ENCODE data around the gene UGT1A4.
A peak's percentile ranks its signal among the peaks of the same experiment; 100 is the strongest.
"Not testable (repeated sequence)": the region's sequence is repeated elsewhere in the genome, so short reads cannot be mapped to it uniquely, and the experiment has no call there.

The UGT1A4 gene

DNA sequence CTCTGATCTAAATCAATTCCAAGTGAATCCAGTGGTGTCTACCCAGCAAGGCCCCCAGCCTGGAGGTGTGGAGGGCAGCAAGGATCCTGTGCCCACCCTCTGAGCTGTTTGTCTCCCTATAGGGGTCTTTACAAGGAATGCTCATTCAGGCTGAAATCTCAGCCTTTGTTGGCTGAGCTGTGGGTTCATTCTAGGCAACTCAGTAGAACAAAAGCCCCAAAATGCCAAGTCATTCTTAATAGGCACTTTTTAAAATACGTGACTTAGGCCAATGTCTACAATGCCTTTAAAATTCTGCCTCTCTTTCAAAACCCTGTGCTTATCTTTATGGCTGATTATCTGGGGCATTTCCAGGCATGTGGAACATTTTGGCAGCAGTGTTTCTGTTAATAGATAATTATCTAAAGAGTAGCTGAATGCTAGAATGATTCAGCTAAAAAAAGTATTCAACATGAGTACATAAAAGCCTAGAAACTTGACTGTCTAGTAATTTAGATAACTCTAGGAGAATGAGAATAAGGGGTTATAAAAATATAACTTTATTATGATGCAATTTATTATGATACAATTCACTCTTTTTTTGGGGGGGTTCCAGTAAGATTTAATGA is 18.4 kb upstream of the UGT1A4 start:
- no peak for DNase-seq

- DNase-seq = not testable (repeated sequence)
Measured at GRCh38 chr2:233700842-233701241, 17.7 kb upstream of the UGT1A4 start.

- DNase-seq = no peak
Measured at GRCh38 chr2:233702238-233702637, 16.3 kb upstream of the UGT1A4 start.

DNA sequence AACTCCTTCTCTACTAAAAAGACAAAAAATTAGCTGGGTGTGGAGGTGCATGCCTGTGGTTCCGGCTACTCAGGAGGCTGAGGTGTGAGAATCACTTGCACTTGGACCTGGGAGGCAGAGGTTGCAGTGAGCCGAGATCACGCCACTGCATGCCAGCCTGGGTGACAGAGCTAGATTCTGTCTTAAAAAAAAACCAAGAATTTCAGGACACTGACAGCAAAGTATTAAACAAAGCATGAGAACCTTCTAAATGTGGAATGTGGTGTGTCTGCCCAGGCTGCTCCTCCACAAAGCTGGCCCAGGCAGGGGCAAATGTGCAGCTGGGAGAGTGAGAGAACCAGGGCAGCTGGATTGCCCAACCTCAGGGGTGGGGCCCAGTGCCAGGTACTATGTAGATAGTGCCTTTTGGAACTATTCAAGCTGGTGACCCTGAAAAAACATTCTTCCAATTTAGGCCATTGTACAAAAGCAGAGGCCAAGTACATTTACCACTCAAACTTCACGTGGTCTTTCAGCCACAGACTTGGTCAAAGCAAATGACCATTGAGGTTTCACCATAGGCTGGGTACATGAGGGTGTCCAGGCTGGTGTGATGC is 12.5 kb upstream of the UGT1A4 start:
- DNase-seq = no peak

DNA sequence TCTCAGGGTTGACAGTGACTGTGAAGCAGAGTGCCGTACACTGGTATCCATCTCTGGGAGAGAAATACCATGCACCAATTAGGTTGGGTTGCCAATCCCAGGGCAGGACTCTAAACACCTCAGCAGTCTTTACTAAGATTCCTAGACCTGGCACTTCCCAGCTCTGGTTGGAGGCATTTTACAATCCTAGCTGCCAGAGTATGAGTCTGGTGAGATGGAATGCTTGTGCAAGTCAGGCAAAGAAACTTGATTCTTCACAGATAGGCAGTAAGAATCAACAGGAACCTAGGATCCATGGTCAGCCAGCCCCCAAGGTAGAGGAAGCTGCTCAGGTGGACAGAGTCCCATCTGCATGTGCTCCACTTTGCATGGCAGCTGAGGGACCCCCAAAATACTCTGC is 11.8 kb upstream of the UGT1A4 start:
- DNase-seq = no peak

- DNase-seq = no peak
Measured at GRCh38 chr2:233707940-233708644, 10.4 kb upstream of the UGT1A4 start.

- DNase-seq = no peak
Measured at GRCh38 chr2:233708942-233709341, 9.6 kb upstream of the UGT1A4 start.

- DNase-seq = peak; percentile 70
Measured at GRCh38 chr2:233711312-233712008, 7.1 kb upstream of the UGT1A4 start.

GRCh38 chr2:233712611-233713261 is 5.8 kb upstream of the UGT1A4 start, which contains the start of gene UGT1A5:
UGT1A5 (plus strand) TSS chr2:233712907; CDS start chr2:233712992, 85 bp downstream.
- no peak for DNase-seq

DNA sequence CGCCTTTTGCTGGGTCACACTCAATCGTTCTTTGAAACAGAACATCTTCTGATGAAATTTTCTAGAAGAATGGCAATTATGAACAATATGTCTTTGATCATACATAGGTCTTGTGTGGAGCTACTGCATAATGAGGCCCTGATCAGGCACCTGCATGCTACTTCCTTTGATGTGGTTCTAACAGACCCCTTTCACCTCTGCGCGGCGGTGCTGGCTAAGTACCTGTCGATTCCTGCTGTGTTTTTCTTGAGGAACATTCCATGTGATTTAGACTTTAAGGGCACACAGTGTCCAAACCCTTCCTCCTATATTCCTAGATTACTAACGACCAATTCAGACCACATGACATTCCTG is 5.3 kb upstream of the UGT1A4 start:
- DNase-seq = no peak

GRCh38 chr2:233714121-233714520 is 4.4 kb upstream of the UGT1A4 start:
- no peak for DNase-seq

DNA sequence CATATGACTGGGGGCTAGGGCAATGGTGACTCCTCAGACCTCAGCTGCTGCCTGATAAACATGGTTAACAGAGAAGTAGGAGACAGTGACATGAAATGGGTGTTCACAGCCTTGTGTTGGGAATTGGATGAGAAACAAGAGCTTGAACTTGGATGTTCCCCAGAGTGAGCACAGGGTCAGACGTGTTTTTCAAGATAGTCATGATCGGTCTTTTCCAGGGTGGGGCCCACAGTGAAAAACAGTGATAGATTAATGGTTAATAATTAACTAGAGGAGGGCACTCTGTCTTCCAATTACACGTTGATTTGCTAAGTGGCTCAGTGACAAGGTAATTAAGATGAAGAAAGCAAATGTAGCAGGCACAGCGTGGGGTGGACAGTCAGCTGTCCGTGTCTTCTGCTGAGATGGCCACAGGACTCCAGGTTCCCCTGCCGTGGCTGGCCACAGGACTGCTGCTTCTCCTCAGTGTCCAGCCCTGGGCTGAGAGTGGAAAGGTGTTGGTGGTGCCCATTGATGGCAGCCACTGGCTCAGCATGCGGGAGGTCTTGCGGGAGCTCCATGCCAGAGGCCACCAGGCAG is 10.3 kb downstream of the UGT1A4 start, which contains the start of gene UGT1A3:
TSS of gene UGT1A3 (plus strand) at position 320 of the 579 bp plus-strand sequence. CDS start at position 405, 85 bp downstream.
- no peak for DNase-seq

- not testable (repeated sequence) for DNase-seq
Measured at GRCh38 chr2:233736868-233737653, 18.5 kb downstream of the UGT1A4 start.

GRCh38 chr2:233740870-233741269 is 22.3 kb downstream of the UGT1A4 start:
- no peak for DNase-seq

DNA sequence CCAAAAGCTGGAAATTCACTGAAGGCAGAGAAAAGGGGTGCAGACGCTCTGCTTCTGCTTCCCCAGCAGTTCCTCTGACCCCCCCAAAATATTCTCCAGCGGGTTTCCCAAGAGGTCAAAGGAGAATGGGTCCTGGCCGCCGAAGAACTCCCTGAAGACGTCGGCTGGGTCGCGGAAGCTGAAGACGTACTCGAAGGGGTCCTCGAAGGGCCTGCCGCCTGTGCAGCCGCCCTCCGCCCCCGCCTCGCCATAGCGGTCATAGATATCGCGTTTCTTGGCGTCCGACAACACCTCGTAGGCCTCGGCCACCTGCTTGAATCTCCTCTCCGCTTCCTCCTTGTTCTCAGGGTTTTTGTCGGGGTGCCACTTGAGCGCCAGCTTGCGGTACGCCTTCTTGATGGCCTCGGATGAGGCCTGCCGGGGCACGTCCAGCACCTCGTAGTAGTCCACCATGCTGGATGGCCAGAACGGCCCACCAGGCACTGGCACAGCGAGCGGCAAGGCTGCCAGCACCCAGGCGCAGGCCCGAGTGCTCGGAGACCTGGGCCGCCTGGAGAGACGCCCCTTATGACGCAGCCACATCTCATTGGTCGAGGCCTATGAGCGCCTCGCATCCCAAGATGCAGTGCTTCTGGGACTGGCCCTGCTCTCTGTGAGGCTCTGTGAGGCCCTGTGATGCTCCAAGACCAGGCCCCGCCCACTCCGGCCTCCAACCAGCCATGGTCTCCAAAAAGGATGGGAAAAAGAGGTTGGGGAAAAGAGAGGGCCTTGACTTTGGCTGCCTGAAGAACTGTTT is 25.1 kb downstream of the UGT1A4 start:
- no peak for DNase-seq

- DNase-seq = no peak
Measured at GRCh38 chr2:233745073-233745755, 26.7 kb downstream of the UGT1A4 start.

- not testable (repeated sequence) for DNase-seq
Measured at GRCh38 chr2:233745838-233746237, 27.3 kb downstream of the UGT1A4 start.

DNA sequence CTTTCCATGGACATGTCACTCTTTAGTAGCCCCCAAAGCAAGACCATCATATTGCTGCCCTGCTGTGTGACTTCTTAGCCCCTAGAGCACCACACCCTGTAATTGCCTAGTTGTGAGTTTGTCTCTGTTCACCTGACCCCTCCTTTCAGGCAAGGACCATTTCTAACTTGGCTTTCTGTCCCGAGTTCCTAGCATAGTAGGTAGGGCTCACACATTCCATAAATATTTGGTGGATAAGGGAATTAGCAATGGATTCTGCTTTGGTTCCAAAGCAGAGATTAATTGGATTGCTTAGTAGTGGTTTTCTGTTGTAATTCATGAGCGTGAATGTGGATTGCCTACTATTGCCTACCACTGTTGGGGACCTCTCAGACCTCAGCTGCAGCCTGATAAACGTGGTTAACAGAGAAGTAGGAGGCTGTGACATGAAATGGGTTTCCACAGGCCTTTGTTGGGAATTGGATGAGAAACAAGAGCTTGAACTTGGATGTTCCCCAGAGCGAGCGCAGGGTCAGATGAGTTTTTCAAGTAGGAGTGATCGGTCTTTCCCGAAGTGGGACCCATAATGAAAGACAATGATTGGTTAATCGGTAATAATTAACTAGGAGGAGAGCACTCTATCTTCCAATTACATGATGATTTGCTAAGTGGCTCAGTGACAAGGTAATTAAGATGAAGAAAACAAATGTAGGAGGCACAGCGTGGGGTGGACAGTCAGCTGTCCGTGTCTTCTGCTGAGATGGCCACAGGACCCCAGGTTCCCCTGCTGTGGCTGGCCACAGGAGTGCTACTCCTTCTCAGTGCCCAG is 28.1 kb downstream of the UGT1A4 start:
- DNase-seq = no peak

- DNase-seq = no peak
Measured at GRCh38 chr2:233747283-233747544, 28.7 kb downstream of the UGT1A4 start.

DNA sequence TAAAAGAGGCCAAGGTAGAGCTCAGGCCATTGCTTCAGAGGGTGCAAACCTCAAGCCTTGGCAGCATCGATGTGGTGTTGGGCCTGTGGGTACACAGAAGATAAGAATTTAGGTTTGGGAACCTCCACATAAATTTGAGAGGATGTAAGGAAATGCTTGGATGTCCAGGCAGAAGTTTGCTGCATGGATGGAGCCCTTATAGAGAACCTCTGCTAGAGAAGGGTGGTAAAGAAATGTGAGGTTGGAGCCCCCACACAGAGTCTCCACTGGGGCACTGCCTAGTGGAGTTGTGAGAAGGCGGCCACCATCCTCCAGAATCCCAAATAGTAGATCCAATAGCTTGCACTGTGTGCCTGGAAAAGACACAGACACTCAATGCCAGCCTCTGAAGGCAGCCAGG is 32.2 kb downstream of the UGT1A4 start:
- not testable (repeated sequence) for DNase-seq
